Measurements from ENCODE around the gene KCTD20. TPM values are rescaled to one million over a fixed set of nuclear protein-coding genes. Genes with fewer than 3 reads are reported as not detected.

Gene KCTD20
- total and polyA plus RNA-seq, 11 donors, result 8.3 to 43.9 (median 27.7) TPM

GRCh38 chr6:36460916-36461315, 18.1 kb downstream of the KCTD20 start:
- intact Hi-C loops (cut with DNase I), result no loop called here
- no peak for TF ChIP-seq POLR2A (IDR thresholded peaks at IDR 0.05)
- TF ChIP-seq, protein P1, sequence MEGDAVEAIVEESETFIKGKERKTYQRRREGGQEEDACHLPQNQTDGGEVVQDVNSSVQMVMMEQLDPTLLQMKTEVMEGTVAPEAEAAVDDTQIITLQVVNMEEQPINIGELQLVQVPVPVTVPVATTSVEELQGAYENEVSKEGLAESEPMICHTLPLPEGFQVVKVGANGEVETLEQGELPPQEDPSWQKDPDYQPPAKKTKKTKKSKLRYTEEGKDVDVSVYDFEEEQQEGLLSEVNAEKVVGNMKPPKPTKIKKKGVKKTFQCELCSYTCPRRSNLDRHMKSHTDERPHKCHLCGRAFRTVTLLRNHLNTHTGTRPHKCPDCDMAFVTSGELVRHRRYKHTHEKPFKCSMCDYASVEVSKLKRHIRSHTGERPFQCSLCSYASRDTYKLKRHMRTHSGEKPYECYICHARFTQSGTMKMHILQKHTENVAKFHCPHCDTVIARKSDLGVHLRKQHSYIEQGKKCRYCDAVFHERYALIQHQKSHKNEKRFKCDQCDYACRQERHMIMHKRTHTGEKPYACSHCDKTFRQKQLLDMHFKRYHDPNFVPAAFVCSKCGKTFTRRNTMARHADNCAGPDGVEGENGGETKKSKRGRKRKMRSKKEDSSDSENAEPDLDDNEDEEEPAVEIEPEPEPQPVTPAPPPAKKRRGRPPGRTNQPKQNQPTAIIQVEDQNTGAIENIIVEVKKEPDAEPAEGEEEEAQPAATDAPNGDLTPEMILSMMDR (IDR thresholded peaks at IDR 0.05), result no peak
- H3K36me3 ChIP-seq, result no peaks in the 10 kb centered on the region
- no peak for ATAC-seq
- no peak for DNase-seq
- no peak overlapping the region for H3K27ac ChIP-seq
- H3K9me3 ChIP-seq, result no peaks in the 10 kb centered on the region
- peaks cover 0 to 45% (median 10%) of the 10 kb centered on the region in 12 donors for H3K4me1 ChIP-seq
- no peaks in the 10 kb centered on the region for H3K27me3 ChIP-seq
- no peak overlapping the region for H3K4me3 ChIP-seq

- H3K4me1 ChIP-seq, result peaks cover 0 to 45% (median 10%) of the 10 kb centered on the region in 12 donors
- TF ChIP-seq POLR2A (IDR thresholded peaks at IDR 0.05), result no peak
- TF ChIP-seq, protein P1 (IDR thresholded peaks at IDR 0.05), result no peak
- ATAC-seq, result peak in 1 of 4 donors; percentile 33
- no peak for DNase-seq
- intact Hi-C loops (cut with DNase I), result no loop called here
- H3K27ac ChIP-seq, result no peak overlapping the region
- no peak overlapping the region for H3K4me3 ChIP-seq
- H3K27me3 ChIP-seq, result no peaks in the 10 kb centered on the region
- 23 to 39% (median 30%) methylated on average over 3 of the region's 3 CpGs for WGBS, 4 donors
- H3K9me3 ChIP-seq, result no peaks in the 10 kb centered on the region
- no peaks in the 10 kb centered on the region for H3K36me3 ChIP-seq
Observed at GRCh38 chr6:36461646-36462045, 18.8 kb downstream of the KCTD20 start.

DNA sequence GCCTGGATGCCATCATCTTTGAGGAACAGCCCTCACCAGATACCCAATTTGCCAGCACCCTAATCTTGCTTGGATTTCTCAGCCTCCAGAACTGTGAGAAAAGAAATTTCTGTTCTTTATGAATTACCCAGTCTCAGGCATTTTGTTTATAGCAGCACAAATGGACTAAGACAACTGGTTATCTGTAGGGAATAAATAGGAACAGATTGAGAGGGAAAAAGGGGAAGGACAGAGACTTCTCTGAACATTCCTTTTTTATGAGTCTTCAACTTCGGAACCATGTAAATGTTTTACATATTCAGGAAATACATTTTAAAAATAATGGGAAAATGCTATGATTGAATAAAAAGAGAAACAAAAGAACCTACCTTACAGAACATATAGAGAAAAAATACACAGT, 20.9 kb downstream of the KCTD20 start:
- H3K4me1 ChIP-seq, result peaks cover 0 to 45% (median 10%) of the 10 kb centered on the region in 12 donors
- intact Hi-C loops (cut with DNase I), result no loop called here

GRCh38 chr6:36464233-36464632, 21.4 kb downstream of the KCTD20 start:
- H3K27me3 ChIP-seq, result no peaks in the 10 kb centered on the region
- ATAC-seq, result no peak
- H3K4me1 ChIP-seq, result peaks cover 0 to 45% (median 10%) of the 10 kb centered on the region in 12 donors
- no peak overlapping the region for H3K4me3 ChIP-seq
- no peak for DNase-seq
- intact Hi-C loops (cut with DNase I), result no loop called here
- 88 to 95% (median 90%) methylated on average over 1 of the region's 1 CpG for WGBS, 4 donors
- TF ChIP-seq, protein P1 (IDR thresholded peaks at IDR 0.05), result no peak
- no peak for TF ChIP-seq POLR2A (IDR thresholded peaks at IDR 0.05)
- H3K27ac ChIP-seq, result no peak overlapping the region
- no peaks in the 10 kb centered on the region for H3K9me3 ChIP-seq
- no peaks in the 10 kb centered on the region for H3K36me3 ChIP-seq

More for the DNA sequence above, 20.9 kb downstream of the KCTD20 start:
- H3K4me3 ChIP-seq, result no peak overlapping the region
- WGBS, 4 donors, result 55 to 72% (median 65%) methylated on average over 1 of the region's 1 CpG
- H3K27me3 ChIP-seq, result no peaks in the 10 kb centered on the region
- no peak for TF ChIP-seq POLR2A (IDR thresholded peaks at IDR 0.05)
- TF ChIP-seq, protein P1 (IDR thresholded peaks at IDR 0.05), result no peak
- no peaks in the 10 kb centered on the region for H3K36me3 ChIP-seq
- ATAC-seq (no peak), DNase-seq (no peak)
- no peaks in the 10 kb centered on the region for H3K9me3 ChIP-seq
- no peak overlapping the region for H3K27ac ChIP-seq
